ENCODE measurements around the gene ODAD2. TPM values are rescaled to one million over a fixed set of nuclear protein-coding genes. Genes with fewer than 3 reads are reported as not detected.

Gene ODAD2
- total RNA-seq, 2 donors from 2014 or later: 6.0 to 12.0 TPM

DNA sequence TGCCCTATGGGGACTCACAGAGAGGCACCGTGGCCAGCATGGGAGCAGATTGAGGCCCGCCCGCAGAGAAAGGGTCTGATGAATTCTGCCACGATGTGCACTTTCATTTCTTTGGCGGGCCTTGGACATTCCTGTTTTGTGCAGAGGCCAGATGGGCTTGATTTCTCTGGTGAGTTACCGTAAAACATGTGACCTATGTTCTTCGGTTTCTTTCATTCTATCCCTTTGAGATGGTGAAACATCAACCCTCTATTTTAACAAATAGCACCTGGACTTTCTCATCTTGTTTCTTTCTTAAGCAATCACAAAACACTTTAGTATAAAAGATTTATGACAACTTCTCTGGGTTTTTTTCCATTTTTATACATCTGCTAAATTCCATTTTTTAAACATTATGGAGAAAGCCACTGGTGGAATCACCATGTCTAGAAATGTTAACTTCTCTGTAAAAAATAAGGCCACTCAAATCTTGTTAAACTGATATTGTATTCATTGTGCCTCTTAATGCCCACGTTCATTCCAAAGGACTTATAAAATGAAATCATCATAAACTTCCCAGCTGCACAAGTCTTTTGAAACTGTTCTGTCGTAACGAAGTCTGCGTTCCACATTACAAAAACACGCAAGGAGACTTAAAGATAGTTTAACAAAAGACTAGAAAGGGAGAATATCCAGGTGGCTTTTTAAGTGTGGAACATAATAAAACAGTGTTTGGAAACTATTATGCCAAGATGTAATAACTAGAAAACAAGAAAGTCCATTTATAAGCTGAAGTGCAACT lies 21.4 kb upstream of the ODAD2 start:
- WGBS, 2 experiments (ENCODE audit: insufficient coverage in 1 of 2, insufficient read length in 1 of 2): 88 to 92% methylated on average over 7 to 12 of the region's 12 CpGs
- H3K9me3 Mint-ChIP-seq: no peaks in the 10 kb centered on the region

DNA sequence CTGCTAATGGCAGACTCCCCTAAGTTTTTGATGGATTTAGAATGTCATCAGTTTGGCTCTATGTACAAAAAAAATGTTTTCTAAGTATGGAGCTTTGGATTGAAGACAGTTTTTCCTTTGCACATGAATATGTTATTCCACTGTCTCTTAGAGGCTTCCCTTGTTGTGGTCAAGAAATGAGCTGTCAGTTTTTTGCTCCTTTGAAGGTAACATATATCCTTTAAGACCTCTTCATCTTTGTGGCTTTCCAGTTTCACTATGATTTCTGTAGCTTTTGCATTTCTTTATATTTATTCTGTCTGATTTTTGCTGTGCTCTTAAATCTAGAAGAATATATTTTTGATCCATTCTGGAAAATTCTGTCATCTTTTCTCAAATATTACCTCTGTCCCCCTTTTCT lies 15.8 kb upstream of the ODAD2 start:
- Histone ChIP-seq H3K27me3 (ENCODE audit: control insufficient read depth, insufficient read depth, low read length, poor library complexity, severe bottlenecking) (no peaks in the 10 kb centered on the region), H3K4me1 (ENCODE audit: control insufficient read depth, insufficient read depth, low read length) (no peaks in the 10 kb centered on the region), H3K36me3 (ENCODE audit: control insufficient read depth, insufficient read depth, low read length) (no peaks in the 10 kb centered on the region), H3K9ac (ENCODE audit: extremely low read depth, low read length, poor library complexity, severe bottlenecking) (no peak overlapping the region), H3K27ac (ENCODE audit: low read depth, low read length) (no peak overlapping the region), H3K4me3 (ENCODE audit: low read length) (no peak overlapping the region), H3K9me3 (ENCODE audit: control insufficient read depth, low read length) (no peaks in the 10 kb centered on the region)
- H3K27me3 Mint-ChIP-seq (ENCODE audit: insufficient read depth): no peaks in the 10 kb centered on the region
- H3K27ac Mint-ChIP-seq: no peak overlapping the region
- no peak for DNase-seq
- TF ChIP-seq, protein P1, sequence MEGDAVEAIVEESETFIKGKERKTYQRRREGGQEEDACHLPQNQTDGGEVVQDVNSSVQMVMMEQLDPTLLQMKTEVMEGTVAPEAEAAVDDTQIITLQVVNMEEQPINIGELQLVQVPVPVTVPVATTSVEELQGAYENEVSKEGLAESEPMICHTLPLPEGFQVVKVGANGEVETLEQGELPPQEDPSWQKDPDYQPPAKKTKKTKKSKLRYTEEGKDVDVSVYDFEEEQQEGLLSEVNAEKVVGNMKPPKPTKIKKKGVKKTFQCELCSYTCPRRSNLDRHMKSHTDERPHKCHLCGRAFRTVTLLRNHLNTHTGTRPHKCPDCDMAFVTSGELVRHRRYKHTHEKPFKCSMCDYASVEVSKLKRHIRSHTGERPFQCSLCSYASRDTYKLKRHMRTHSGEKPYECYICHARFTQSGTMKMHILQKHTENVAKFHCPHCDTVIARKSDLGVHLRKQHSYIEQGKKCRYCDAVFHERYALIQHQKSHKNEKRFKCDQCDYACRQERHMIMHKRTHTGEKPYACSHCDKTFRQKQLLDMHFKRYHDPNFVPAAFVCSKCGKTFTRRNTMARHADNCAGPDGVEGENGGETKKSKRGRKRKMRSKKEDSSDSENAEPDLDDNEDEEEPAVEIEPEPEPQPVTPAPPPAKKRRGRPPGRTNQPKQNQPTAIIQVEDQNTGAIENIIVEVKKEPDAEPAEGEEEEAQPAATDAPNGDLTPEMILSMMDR (conservative IDR thresholded peaks at IDR 0.05): no peak
- no peaks in the 10 kb centered on the region for H3K36me3 Mint-ChIP-seq (ENCODE audit: low read depth)
- no peaks in the 10 kb centered on the region for H3K4me1 Mint-ChIP-seq
- no peak overlapping the region for H3K4me3 Mint-ChIP-seq
- H3K9me3 Mint-ChIP-seq: peaks cover 4% of the 10 kb centered on the region

More for the DNA sequence above, 21.4 kb upstream of the ODAD2 start:
- no peak for DNase-seq
- H3K9ac ChIP-seq (ENCODE audit: extremely low read depth, low read length, poor library complexity, severe bottlenecking): no peak overlapping the region
- no peak overlapping the region for H3K4me3 Mint-ChIP-seq
- H3K4me1 ChIP-seq (ENCODE audit: control insufficient read depth, insufficient read depth, low read length): no peaks in the 10 kb centered on the region
- no peaks in the 10 kb centered on the region for H3K36me3 Mint-ChIP-seq (ENCODE audit: low read depth)
- no peak overlapping the region for H3K4me3 ChIP-seq (ENCODE audit: low read length)
- H3K4me1 Mint-ChIP-seq: peaks cover 2% of the 10 kb centered on the region
- no peaks in the 10 kb centered on the region for H3K9me3 ChIP-seq (ENCODE audit: control insufficient read depth, low read length)
- H3K27ac ChIP-seq (ENCODE audit: low read depth, low read length): no peak overlapping the region
- no peaks in the 10 kb centered on the region for H3K27me3 Mint-ChIP-seq (ENCODE audit: insufficient read depth)
- no peaks in the 10 kb centered on the region for H3K27me3 ChIP-seq (ENCODE audit: control insufficient read depth, insufficient read depth, low read length, poor library complexity, severe bottlenecking)
- H3K36me3 ChIP-seq (ENCODE audit: control insufficient read depth, insufficient read depth, low read length): no peaks in the 10 kb centered on the region
- TF ChIP-seq, protein P1 (conservative IDR thresholded peaks at IDR 0.05): no peak
- H3K27ac Mint-ChIP-seq: no peak overlapping the region

DNA sequence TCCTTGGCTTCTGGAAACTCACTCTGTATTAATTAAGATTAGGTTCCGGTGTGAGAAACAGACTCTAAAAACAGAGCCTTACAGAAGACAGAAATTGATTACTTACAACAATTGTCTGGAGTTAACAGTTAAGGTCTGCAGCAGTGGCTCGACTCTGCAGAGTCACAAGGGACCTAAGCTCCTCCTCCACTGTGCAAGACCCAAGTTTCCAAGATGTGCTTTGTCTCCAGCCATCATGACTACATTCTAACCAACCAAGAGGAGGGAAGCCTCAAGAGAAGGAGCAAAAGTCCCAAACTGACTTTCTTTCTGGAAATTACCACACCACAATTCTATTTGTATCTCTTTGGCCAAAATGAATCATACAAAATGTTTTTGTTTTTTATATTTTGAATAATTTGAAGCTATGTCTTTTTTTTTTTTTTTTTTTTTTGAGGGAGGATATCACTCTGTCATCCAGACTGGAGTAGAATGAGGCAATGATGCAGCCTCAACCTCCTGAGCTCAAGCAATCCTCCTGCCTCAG lies 14.2 kb upstream of the ODAD2 start:
- no peaks in the 10 kb centered on the region for H3K9me3 ChIP-seq (ENCODE audit: control insufficient read depth, low read length)
- DNase-seq: no peak
- TF ChIP-seq, protein P1 (conservative IDR thresholded peaks at IDR 0.05): no peak
- H3K4me1 ChIP-seq (ENCODE audit: control insufficient read depth, insufficient read depth, low read length): no peaks in the 10 kb centered on the region
- no peaks in the 10 kb centered on the region for H3K36me3 Mint-ChIP-seq (ENCODE audit: low read depth)
- no peak overlapping the region for H3K4me3 ChIP-seq (ENCODE audit: low read length)
- H3K4me1 Mint-ChIP-seq: no peaks in the 10 kb centered on the region
- WGBS, 2 experiments (ENCODE audit: insufficient coverage in 1 of 2, insufficient read length in 1 of 2): 89 to 90% methylated on average over 2 of the region's 2 CpGs
- H3K36me3 ChIP-seq (ENCODE audit: control insufficient read depth, insufficient read depth, low read length): no peaks in the 10 kb centered on the region
- no peak overlapping the region for H3K27ac Mint-ChIP-seq
- H3K27me3 Mint-ChIP-seq (ENCODE audit: insufficient read depth): no peaks in the 10 kb centered on the region
- H3K4me3 Mint-ChIP-seq: no peak overlapping the region
- H3K9me3 Mint-ChIP-seq: peaks cover 4% of the 10 kb centered on the region
- no peaks in the 10 kb centered on the region for H3K27me3 ChIP-seq (ENCODE audit: control insufficient read depth, insufficient read depth, low read length, poor library complexity, severe bottlenecking)
- H3K27ac ChIP-seq (ENCODE audit: low read depth, low read length): no peak overlapping the region
- H3K9ac ChIP-seq (ENCODE audit: extremely low read depth, low read length, poor library complexity, severe bottlenecking): no peak overlapping the region

Data from endodermal cell (in vitro differentiated cells).